Measurements from ENCODE around the gene ADGRL3.

Gene ADGRL3

GRCh38 chr4:61200187-61200915 is at the start of gene ADGRL3:
Gene ADGRL3 (plus strand): TSS chr4:61200326.
- peak; percentile 95 for DNase-seq

DNA sequence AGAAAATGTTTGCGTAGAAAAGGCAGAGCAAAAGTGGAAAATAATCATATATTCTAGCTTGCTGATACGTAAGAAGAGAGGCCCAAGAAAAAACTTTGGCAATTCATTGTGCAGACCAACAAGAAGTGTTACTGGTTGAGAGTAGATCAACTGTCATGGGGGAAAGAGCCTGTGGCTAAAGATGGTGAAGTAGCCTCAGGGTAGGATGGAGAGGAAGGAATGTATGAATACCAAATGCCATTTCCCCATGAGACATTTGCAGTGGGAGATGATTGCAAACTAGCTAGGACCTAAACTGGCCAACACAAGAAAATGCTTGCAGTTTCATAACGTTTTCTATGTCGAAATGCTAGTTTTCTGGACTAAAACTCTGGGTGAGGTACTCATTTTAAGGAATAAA is 47.7 kb upstream of the ADGRL3 start:
- no peak for DNase-seq

DNA sequence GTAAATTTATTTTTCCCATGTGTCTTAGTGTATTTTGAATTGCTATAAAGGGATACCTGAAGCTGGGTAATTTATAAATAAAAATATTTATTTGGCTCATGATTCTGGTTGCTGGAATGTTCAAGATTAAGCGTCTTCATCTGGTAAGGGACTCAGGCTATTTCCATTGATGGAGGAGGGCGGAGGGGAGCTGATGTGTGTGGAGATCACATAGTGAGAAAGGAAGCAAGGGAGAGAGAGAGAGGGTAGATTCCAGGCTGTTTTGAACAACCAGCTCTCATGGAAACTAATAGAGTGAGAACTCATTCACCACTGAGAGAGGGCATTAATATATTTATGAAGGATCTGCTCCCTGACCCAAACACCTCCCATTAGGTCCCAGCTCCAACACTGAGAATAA is 39.6 kb upstream of the ADGRL3 start:
- DNase-seq = no peak

- no peak for DNase-seq
Measured at GRCh38 chr4:61162116-61162515, 38.0 kb upstream of the ADGRL3 start.

DNA sequence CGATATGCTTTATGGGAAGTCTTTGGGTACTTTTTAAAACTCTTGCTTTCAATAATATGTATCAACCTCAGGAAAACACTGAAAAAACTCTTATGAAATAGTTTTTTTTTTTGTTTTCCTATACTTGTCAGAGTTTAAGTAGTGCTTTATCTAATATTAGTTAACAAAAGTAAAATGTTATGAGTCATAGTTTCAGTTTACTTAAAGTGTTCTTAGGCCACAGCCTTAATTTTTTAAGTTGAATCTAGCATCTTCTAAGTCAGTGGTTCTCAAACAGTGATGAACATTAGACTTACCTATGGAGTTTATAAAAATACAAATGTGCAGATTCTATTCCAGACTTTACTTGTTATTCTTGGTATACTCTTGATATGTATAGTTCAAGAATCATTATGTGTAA is 26.3 kb upstream of the ADGRL3 start:
- no peak for DNase-seq

DNA sequence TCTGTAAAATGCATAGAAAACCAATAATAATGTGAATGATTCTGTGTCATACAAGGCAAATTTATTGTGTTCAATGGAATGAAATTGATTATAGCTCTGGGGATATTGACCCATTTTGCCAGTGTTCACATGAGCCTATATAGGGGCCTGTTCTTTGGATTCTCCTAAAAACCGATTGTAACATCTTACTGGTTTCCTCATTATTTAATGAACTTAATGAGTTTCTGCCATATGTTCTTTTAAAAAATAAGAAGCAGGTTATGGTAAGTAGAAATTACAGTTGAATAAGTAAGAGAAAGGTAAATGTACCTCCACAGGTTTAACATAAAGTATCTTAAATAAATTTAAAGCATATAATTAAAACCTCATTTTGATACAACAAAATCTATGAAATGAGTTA is 24.6 kb upstream of the ADGRL3 start:
- no peak for DNase-seq

DNA sequence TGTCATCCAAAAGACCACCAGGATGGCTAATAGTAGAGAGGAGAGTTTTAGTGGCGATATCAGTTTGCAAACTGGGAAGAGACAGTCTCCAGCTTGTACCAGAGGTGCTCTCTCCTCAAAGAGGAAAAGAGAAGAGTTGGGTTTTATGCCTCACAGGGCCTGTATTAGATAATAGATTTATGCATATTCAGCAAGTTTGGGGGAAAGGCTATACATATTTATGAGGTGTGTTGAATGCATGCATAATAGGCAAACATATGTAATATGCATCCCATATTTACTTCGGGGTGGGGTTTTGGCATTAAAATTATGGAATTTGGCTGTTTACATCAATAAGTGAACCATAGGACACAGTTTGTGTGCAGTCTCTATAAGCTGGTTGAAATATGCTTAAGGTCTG is 22.8 kb upstream of the ADGRL3 start:
- DNase-seq = no peak

DNA sequence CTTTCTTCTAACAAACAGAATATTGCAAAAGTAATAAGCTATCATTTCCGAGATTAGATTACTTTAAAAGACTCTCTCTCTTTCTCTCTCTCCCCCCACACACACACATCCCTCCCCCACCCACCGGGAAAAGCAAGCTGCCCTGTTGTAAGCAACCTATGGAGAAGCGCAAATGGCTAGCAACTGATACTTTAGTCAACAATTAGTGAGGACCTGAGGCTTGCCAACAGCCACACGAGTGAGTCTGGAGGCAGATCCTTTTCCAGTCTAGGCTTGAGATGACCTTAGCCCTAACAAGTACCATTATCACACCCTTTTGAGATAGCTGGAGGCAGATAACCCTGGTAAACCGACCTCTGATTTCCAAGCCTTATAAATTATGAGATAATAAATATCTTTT is 19.7 kb upstream of the ADGRL3 start:
- no peak for DNase-seq

GRCh38 chr4:61182915-61183314 is 17.2 kb upstream of the ADGRL3 start:
- DNase-seq = no peak

GRCh38 chr4:61185288-61185687 is 14.8 kb upstream of the ADGRL3 start:
- DNase-seq = no peak

- DNase-seq = no peak
Measured at GRCh38 chr4:61192392-61192791, 7.7 kb upstream of the ADGRL3 start.

DNA sequence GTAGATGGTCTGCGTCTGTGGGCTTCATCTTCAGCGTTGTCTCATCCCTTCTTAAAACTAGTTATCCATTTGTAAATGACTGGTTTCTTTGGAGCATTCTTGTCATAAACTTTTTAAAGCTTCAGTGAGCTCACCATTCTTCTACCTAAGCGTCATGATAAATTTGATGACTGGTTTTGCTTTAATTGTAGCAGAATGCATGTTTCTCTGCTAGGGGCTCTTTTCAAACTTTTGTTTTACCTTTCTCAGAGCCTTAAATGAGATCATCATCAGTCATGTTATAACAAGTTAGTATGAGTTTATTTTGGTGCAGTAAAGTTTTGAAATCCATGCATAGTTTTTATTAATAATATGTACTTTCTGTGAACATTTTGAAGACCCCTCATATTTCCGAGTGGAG is 6.3 kb upstream of the ADGRL3 start:
- no peak for DNase-seq

GRCh38 chr4:61194571-61194970 is 5.6 kb upstream of the ADGRL3 start:
- DNase-seq = no peak

DNA sequence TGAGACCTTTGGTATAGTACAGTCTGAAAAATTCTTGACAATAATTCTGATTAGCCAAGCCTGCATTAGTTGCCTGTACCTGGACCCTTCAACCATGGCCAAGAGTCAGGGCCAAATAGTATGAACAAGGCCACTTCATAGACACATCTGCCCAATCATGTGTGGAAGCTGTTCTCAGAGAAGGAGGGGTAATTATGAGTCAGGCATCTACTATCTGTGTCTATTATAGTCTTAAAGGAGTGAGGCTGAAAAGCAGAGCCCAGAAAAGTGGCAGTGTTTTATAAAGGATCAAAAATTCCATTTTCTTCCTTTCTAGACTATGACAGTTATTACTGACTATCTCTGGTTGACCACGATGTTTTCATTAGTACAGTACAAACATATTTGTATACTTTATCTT is 5.0 kb upstream of the ADGRL3 start:
- no peak for DNase-seq

DNA sequence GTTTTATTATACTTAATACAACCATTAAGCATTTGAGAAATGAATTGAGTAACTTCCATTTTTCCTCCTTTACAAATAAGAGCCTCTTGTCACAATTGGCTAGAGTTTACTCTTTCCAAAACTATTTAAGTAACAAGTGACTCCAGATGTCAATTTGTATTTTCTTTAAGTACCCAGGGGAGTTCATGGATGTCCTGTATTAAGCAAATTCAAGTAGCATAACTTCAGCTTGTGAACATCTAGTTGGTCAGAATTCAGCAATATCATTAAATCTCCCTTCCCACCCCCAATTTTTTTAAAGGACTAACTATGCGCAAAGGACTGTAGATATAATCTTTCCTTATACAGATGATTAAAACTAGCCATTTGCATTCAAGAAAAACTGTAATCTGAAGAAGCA is 1.4 kb upstream of the ADGRL3 start:
- DNase-seq = no peak

- no peak for DNase-seq
Measured at GRCh38 chr4:61199873-61200186, 296 bp upstream of the ADGRL3 start.

DNA sequence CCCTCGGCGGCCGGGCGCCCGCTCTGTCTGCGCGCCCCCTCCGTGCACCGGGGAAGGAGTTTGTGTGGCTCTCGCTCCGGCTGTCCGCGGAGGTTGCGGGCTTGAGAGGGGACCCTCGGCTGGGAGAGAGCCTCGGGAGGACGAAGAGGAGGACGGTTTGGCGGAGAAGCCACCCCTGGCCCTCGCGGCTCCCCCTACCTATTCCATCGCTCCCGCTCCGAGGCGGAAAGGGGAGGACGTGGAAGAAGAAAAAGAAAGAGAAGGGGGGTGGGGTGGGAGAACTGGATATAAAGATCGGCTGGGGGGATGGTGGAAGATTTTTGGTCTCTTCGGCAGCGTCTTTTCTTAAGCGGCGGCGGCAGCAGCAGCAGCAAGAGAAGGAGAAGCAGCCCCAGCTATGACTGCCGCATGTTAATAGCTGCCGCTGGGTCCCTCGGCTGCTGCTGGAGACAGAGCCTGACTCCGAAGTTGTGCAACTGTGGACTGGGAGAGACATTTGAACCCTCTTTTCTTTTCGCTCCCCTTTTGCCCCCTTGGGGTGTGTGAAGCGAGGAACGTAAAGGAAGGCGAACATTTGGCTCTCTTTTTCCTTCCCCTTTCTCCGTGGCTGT is 895 bp downstream of the ADGRL3 start:
- DNase-seq = peak; percentile 82

DNA sequence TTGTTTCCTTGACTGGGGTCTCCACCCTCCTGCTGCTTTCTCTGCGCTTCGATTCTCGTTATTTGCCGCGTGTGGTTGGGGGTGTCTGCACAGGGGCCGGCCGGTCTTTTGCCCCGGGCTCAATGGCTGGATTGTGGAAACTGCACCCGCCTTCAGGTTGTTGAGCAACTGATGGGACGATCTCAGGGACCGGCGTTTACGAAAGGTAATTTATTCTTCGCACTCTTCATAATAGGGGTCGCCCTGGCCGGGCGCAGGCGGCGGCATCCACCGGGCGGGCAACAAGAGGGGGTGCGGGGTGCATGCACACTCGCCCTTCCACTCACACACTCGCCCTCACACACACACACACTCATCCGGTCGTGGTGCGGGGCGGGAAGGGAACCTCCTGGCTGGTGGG is 1.4 kb downstream of the ADGRL3 start:
- peak; percentile 88 for DNase-seq

- DNase-seq = no peak
Measured at GRCh38 chr4:61201961-61202637, 2.0 kb downstream of the ADGRL3 start.

- peak; percentile 85 for DNase-seq
Measured at GRCh38 chr4:61202638-61203435, 2.7 kb downstream of the ADGRL3 start.

DNA sequence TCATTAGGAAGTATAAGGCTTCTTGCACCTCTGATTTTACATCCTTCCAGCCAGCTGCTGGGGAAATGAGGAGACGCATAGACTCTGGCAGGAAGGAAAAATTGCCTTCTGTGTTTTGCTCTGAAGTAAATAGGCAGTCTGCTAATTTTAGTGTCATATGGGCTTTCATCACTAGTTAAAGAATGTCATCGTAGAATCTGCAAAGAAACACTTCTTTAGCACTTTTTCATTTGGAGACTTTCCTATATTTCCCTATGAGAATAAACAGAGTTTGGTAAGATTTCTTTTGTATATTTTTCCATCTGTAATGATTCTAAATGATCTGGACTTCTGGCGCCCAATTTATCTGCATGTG is 3.3 kb downstream of the ADGRL3 start:
- DNase-seq = no peak

GRCh38 chr4:61204353-61205060 is 4.4 kb downstream of the ADGRL3 start:
- DNase-seq = peak; percentile 28

DNA sequence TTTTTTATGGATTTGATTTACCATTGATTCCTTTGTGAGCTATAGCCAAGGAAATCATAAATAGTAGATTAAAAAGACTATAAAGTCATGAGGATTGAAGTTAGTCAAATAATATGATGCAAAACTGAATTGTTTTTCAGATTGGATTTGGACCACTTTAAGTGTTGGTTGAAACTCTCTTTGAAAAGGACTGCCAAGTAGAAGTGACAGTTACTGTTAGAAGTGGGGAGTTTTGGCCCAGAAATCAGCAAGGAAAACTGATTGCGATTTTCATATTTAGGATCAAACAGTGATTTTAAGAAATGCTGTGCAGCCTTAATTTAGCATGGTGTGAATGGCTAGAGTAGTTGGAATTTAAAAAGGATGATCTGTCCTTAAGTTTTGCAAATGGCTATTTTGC is 4.9 kb downstream of the ADGRL3 start:
- no peak for DNase-seq
